H9 (cell line): ENCODE results near the gene SELENOS. TPM values are rescaled to one million over a fixed set of nuclear protein-coding genes. Genes with fewer than 3 reads are reported as not detected.
A peak's percentile ranks its signal among the peaks of the same experiment; 100 is the strongest.

ENCODE experiments used
- DNase-seq: peaks from one replicate; pipeline ENCODE4 v3.0.0-alpha.2; 2017
- H2AFZ ChIP-seq: one replicate; pipeline ENCODE4 v1.6.1; 2013; ENCODE audit warnings: mild to moderate bottlenecking, low read length, control low read depth, moderate library complexity
- H2AK5ac ChIP-seq: 2 replicates; pipeline ENCODE4 v1.6.1; 2013; ENCODE audit warnings: low read length, control low read depth, mixed read lengths; ENCODE audit not compliant: insufficient read length
- H2BK120ac ChIP-seq: one replicate; pipeline ENCODE4 v1.6.1; 2013; ENCODE audit warnings: low read depth, mild to moderate bottlenecking, low read length, control low read depth, inconsistent platforms; ENCODE audit not compliant: poor library complexity, severe bottlenecking
- H2BK12ac ChIP-seq: 2 replicates; pipeline ENCODE4 v1.6.1; 2013; ENCODE audit warnings: low read length, control low read depth, mixed read lengths, low read depth; ENCODE audit not compliant: insufficient read length
- H2BK15ac ChIP-seq: 2 replicates; pipeline ENCODE4 v1.6.1; 2013; ENCODE audit warnings: low read depth, low read length, control low read depth
- H2BK20ac ChIP-seq: one replicate; pipeline ENCODE4 v1.6.1; 2013; ENCODE audit warnings: low read depth, mild to moderate bottlenecking, low read length, control low read depth, inconsistent platforms; ENCODE audit not compliant: poor library complexity, severe bottlenecking
- H2BK5ac ChIP-seq: 2 replicates; pipeline ENCODE4 v1.6.1; 2013; ENCODE audit warnings: low read length, control low read depth, mixed read lengths; ENCODE audit not compliant: insufficient read length
- H3K14ac ChIP-seq: 2 replicates; pipeline ENCODE4 v1.6.1; 2013; ENCODE audit warnings: low read length, control low read depth; ENCODE audit not compliant: insufficient read depth
- H3K18ac ChIP-seq: 2 replicates; pipeline ENCODE4 v1.6.1; 2013; ENCODE audit warnings: low read depth, mild to moderate bottlenecking, mixed read lengths, low read length, control low read depth; ENCODE audit not compliant: insufficient read length
- H3K23ac ChIP-seq: 2 replicates; pipeline ENCODE4 v1.6.1; 2013; ENCODE audit warnings: low read length, control low read depth, mixed read lengths, low read depth; ENCODE audit not compliant: insufficient read length
- H3K23me2 ChIP-seq: 2 replicates; pipeline ENCODE4 v1.6.1; 2013; ENCODE audit warnings: low read depth, mild to moderate bottlenecking, mixed read lengths, low read length, control low read depth; ENCODE audit not compliant: insufficient read length, poor library complexity, severe bottlenecking
- H3K27ac ChIP-seq: 2 replicates; pipeline ENCODE4 v1.5.1; 2013; ENCODE audit warnings: low read length, control low read depth, mixed read lengths, low read depth; ENCODE audit not compliant: insufficient read length
- H3K27me3 ChIP-seq: 2 replicates; pipeline ENCODE4 v1.6.1; 2013; ENCODE audit warnings: low read length, control low read depth, inconsistent platforms; ENCODE audit not compliant: insufficient read depth
- H3K4ac ChIP-seq: 2 replicates; pipeline ENCODE4 v1.6.1; 2013; ENCODE audit warnings: low read depth, mild to moderate bottlenecking, control low read depth, inconsistent platforms, low read length, moderate library complexity
- H3K4me1 ChIP-seq: 2 replicates; pipeline ENCODE4 v1.6.1; 2013; ENCODE audit warnings: low read length, control low read depth, inconsistent platforms; ENCODE audit not compliant: insufficient read depth
- H3K4me2 ChIP-seq: 2 replicates; pipeline ENCODE4 v1.6.1; 2013; ENCODE audit warnings: low read length, control low read depth, mixed read lengths; ENCODE audit not compliant: insufficient read length, insufficient read depth
- H3K56ac ChIP-seq: 2 replicates; pipeline ENCODE4 v1.6.1; 2013; ENCODE audit warnings: low read depth, mild to moderate bottlenecking, mixed read lengths, low read length, control low read depth; ENCODE audit not compliant: insufficient read length
- H3K79me1 ChIP-seq: 2 replicates; pipeline ENCODE4 v1.6.1; 2013; ENCODE audit warnings: low read depth, mild to moderate bottlenecking, moderate library complexity, low read length, control low read depth, inconsistent platforms; ENCODE audit not compliant: insufficient read depth, poor library complexity, severe bottlenecking
- H3K79me2 ChIP-seq: 2 replicates; pipeline ENCODE4 v1.6.1; 2013; ENCODE audit warnings: low read length, control low read depth, inconsistent platforms; ENCODE audit not compliant: insufficient read depth
- H3K9ac ChIP-seq: 2 replicates; pipeline ENCODE4 v1.6.1; 2013; ENCODE audit warnings: low read length, control low read depth, mixed read lengths; ENCODE audit not compliant: insufficient read length; ENCODE audit errors: extremely low read depth
- H3K9me3 ChIP-seq: one replicate; pipeline ENCODE4 v1.6.1; 2013; ENCODE audit warnings: low read depth, low read length, inconsistent platforms; ENCODE audit not compliant: control insufficient read depth
- H3T11ph ChIP-seq: one replicate; pipeline ENCODE4 v1.6.1; 2013; ENCODE audit warnings: mild to moderate bottlenecking, low read length, control low read depth, inconsistent platforms
- H4K20me1 ChIP-seq: one replicate; pipeline ENCODE4 v1.6.1; 2013; ENCODE audit not compliant: control insufficient read depth, insufficient read length, insufficient read depth
- H4K5ac ChIP-seq: 2 replicates; pipeline ENCODE4 v1.6.1; 2013; ENCODE audit warnings: low read depth, mild to moderate bottlenecking, mixed read lengths, low read length, control low read depth; ENCODE audit not compliant: insufficient read length
- H4K8ac ChIP-seq: replicated peaks from 2 replicates; pipeline ENCODE4 v1.6.1; 2013; ENCODE audit warnings: low read length, control low read depth, mixed read lengths, low read depth; ENCODE audit not compliant: insufficient read length
- H4K91ac ChIP-seq: 2 replicates; pipeline ENCODE4 v1.6.1; 2013; ENCODE audit warnings: low read depth, mild to moderate bottlenecking, moderate library complexity, mixed read lengths, low read length, control low read depth; ENCODE audit not compliant: insufficient read length
- H3K27ac Mint-ChIP-seq, 3 experiments: 2 replicates in 2 of 3; 3 replicates in 1 of 3; pipeline ENCODE4 v1.8.0; 2020 to 2021; ENCODE audit warnings: mixed read lengths in 3 of 3, mild to moderate bottlenecking in 1 of 3, moderate library complexity in 1 of 3
- H3K27me3 Mint-ChIP-seq: 2 replicates; pipeline ENCODE4 v1.8.0; 2021; ENCODE audit warnings: low read depth, mild to moderate bottlenecking, moderate library complexity, mixed read lengths
- H3K36me3 Mint-ChIP-seq, 3 experiments: 2 replicates in 2 of 3; 3 replicates in 1 of 3; pipeline ENCODE4 v1.8.0; 2020 to 2021; ENCODE audit warnings: low read depth in 3 of 3, mixed read lengths in 3 of 3; ENCODE audit not compliant: insufficient read depth in 1 of 3
- H3K4me1 Mint-ChIP-seq, 2 experiments: 2 replicates each; pipeline ENCODE4 v1.8.0; 2020; ENCODE audit warnings: mixed read lengths in 2 of 2
- H3K4me3 Mint-ChIP-seq, 2 experiments: 2 replicates in 1 of 2; 3 replicates in 1 of 2; pipeline ENCODE4 v1.8.0; 2020 to 2021; ENCODE audit warnings: mild to moderate bottlenecking in 2 of 2, mixed read lengths in 2 of 2, moderate library complexity in 1 of 2
- H3K9me3 Mint-ChIP-seq, 2 experiments: 2 replicates in 1 of 2; 3 replicates in 1 of 2; pipeline ENCODE4 v1.8.0; 2020; ENCODE audit warnings: mild to moderate bottlenecking in 2 of 2, mixed read lengths in 2 of 2, moderate library complexity in 1 of 2
- WGBS: extraction: QIAGEN DNeasy Blood & Tissue Kit; methylation state at CpG from one replicate; pipeline ENCODE4 v1.1.7; 2013; ENCODE audit warnings: missing lambda C conversion rate, low lambda C conversion rate, mixed read lengths; ENCODE audit not compliant: insufficient read length; ENCODE audit errors: extremely low coverage; 5-methylcytosine and 5-hydroxymethylcytosine counted together
- long read RNA-seq: library from polyadenylated mRNA; unstranded; transcript quantifications from one replicate; pipeline ENCODE4 v2.0.0, GENCODE V29; 2020
- total RNA-seq: library from RNA; stranded (reverse); gene quantifications from 2 replicates; pipeline ENCODE4 v1.2.1, GENCODE V29; 2021
- TF ChIP-seq, protein P1 (sequence below): fragments of 200-600 bp; sonication (generic); conservative IDR thresholded peaks from 3 replicates; pipeline ENCODE4 v1.8.0; 2021; ENCODE audit warnings: antibody characterized with exemption, mild to moderate bottlenecking

SELENOS gene, protein sequence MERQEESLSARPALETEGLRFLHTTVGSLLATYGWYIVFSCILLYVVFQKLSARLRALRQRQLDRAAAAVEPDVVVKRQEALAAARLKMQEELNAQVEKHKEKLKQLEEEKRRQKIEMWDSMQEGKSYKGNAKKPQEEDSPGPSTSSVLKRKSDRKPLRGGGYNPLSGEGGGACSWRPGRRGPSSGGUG
- total RNA-seq, result 57.7 and 65.1 TPM in 2 replicates
- long read RNA-seq, transcript SELENOS-203 (6 exons, 1,188 nt), result major isoform, 211 of 248 reads
- long read RNA-seq, transcript SELENOS-201 (7 exons, 1,439 nt), result minor isoform, 10 of 248 reads
- long read RNA-seq, transcript SELENOS-206 (3 exons, 556 nt), result minor isoform, 6 of 248 reads
- long read RNA-seq, partial matches to known transcripts, result 3 of 248 reads
- long read RNA-seq, other reads (novel, unspliced or antisense), result 16 of 248 reads

DNA sequence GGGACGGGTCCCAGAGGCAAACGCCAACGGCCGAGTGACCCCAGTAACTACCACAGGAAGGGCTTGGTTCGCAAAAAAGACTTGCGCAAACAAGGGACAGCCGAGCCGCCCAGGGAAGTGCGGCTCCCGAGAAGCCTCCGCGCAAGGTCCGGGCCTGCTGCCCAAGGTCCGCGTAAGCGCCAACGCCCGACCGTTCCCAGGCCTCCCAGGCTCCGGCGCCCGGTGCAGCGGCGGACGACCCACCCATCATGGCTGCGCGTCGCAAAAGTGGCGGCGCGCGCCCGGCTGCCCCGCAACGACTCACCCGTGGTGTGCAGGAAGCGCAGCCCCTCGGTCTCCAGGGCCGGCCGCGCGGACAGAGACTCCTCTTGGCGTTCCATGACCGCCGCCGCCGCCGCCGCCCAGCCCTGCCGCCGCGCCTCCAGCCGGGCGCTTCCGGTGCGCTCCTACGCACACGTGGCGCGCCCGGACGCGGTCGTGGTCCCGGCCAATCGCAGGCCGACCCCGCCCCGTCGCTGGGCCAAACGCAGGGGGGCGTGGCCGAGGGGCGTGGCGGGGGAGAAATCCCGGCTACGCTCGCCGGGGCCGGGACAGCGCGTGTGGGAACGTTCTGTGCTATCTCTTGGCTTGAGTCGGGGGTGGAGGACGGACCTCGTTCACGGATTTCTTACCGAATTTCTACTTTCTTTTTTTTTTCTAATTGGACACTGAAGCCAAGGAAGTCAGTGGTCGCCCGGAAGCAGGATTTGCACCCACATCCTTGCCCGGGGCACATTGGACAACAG lies at the start of gene SELENOS:
TSS of gene SELENOS (minus strand) at position 448 of the 785 bp plus-strand sequence. CDS start at position 380, 68 bp downstream.
- Histone ChIP-seq H2BK15ac (no peak within 1 kb of the TSS), H3K4me2 (peak within 1 kb of the TSS; percentile 99), H2BK12ac (no peak within 1 kb of the TSS), H3K56ac (no peak within 1 kb of the TSS), H3K14ac (no peak within 1 kb of the TSS), H2AFZ (no peak within 1 kb of the TSS), H2BK120ac (no peak within 1 kb of the TSS), H3K9me3 (no peaks in the 10 kb centered on the region), H4K20me1 (no peaks in the 10 kb centered on the region), H3K27me3 (no peaks in the 10 kb centered on the region), H3K9ac (peak within 1 kb of the TSS; percentile 66), H2BK5ac (no peak within 1 kb of the TSS), H3K27ac (no peak within 1 kb of the TSS), H3K18ac (no peak within 1 kb of the TSS), H4K91ac (no peak within 1 kb of the TSS), H2AK5ac (no peak within 1 kb of the TSS), H2BK20ac (no peak within 1 kb of the TSS), H3K4ac (no peak within 1 kb of the TSS), H3K79me2 (no peaks in the 10 kb centered on the region; the same call in 1 of the 2 replicates), H3K4me1 (no peaks in the 10 kb centered on the region), H3K79me1 (no peaks in the 10 kb centered on the region), H3T11ph (no peak within 1 kb of the TSS), H4K5ac (no peak within 1 kb of the TSS), H3K23me2 (peaks cover 11% of the 10 kb centered on the region), H4K8ac (no peak within 1 kb of the TSS), H3K23ac (no peak within 1 kb of the TSS)
- peak within 1 kb of the TSS; percentile 98 to 100 for H3K4me3 Mint-ChIP-seq
- peak; percentile 86 for DNase-seq
- H3K36me3 Mint-ChIP-seq, result peaks cover 28 to 62% (median 50%) of the 10 kb centered on the region in 3 experiments; a peak in 6 of 7 replicates
- no peaks in the 10 kb centered on the region for H3K27me3 Mint-ChIP-seq
- H3K4me1 Mint-ChIP-seq, result peaks cover 2 to 7% of the 10 kb centered on the region in 2 experiments
- TF ChIP-seq, protein P1, sequence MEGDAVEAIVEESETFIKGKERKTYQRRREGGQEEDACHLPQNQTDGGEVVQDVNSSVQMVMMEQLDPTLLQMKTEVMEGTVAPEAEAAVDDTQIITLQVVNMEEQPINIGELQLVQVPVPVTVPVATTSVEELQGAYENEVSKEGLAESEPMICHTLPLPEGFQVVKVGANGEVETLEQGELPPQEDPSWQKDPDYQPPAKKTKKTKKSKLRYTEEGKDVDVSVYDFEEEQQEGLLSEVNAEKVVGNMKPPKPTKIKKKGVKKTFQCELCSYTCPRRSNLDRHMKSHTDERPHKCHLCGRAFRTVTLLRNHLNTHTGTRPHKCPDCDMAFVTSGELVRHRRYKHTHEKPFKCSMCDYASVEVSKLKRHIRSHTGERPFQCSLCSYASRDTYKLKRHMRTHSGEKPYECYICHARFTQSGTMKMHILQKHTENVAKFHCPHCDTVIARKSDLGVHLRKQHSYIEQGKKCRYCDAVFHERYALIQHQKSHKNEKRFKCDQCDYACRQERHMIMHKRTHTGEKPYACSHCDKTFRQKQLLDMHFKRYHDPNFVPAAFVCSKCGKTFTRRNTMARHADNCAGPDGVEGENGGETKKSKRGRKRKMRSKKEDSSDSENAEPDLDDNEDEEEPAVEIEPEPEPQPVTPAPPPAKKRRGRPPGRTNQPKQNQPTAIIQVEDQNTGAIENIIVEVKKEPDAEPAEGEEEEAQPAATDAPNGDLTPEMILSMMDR, result no peak
- no CpG with 5 or more reads among the region's 91 CpGs for WGBS
- peak within 1 kb of the TSS; percentile 66 to 96 (median 74) for H3K27ac Mint-ChIP-seq
- H3K9me3 Mint-ChIP-seq, result no peaks in the 10 kb centered on the region
